ENCODE measurements around the gene INTS3.

- TF ChIP-seq CTCF (conservative IDR thresholded peaks at IDR 0.05) (no peak), ZFX (IDR thresholded peaks at IDR 0.05) (no peak)
These were observed 77.3 kb downstream of the INTS3 start for GRCh38 chr1:153805042-153805745.
